Endodermal cell (in vitro differentiated cells): ENCODE data around the gene NR2F2. TPM values are rescaled to one million over a fixed set of nuclear protein-coding genes. Genes with fewer than 3 reads are reported as not detected.

ENCODE experiments used
- DNase-seq: peaks from one replicate; pipeline ENCODE4 v3.0.0-alpha.2; 2017
- H3K27ac ChIP-seq: 2 replicates; pipeline ENCODE4 v1.5.1; 2013; ENCODE audit warnings: mild to moderate bottlenecking, low read depth, low read length, moderate library complexity
- H3K27me3 ChIP-seq: 2 replicates; pipeline ENCODE4 v1.6.1; 2013; ENCODE audit warnings: mild to moderate bottlenecking, low read length, moderate library complexity; ENCODE audit not compliant: insufficient read depth, control insufficient read depth, poor library complexity, severe bottlenecking
- H3K36me3 ChIP-seq: 2 replicates; pipeline ENCODE4 v1.7.0; 2013; ENCODE audit warnings: mild to moderate bottlenecking, low read length, moderate library complexity; ENCODE audit not compliant: control insufficient read depth, insufficient read depth
- H3K4me1 ChIP-seq: one replicate; pipeline ENCODE4 v1.7.0; 2013; ENCODE audit warnings: low read length; ENCODE audit not compliant: control insufficient read depth, insufficient read depth
- H3K4me3 ChIP-seq: 2 replicates; pipeline ENCODE4 v1.5.1; 2013; ENCODE audit warnings: mild to moderate bottlenecking, low read length, moderate library complexity
- H3K9ac ChIP-seq: 2 replicates; pipeline ENCODE4 v1.6.1; 2013; ENCODE audit warnings: mild to moderate bottlenecking, low read length, moderate library complexity; ENCODE audit not compliant: poor library complexity, severe bottlenecking; ENCODE audit errors: extremely low read depth
- H3K9me3 ChIP-seq: 2 replicates; pipeline ENCODE4 v1.6.1; 2013; ENCODE audit warnings: mild to moderate bottlenecking, low read length, moderate library complexity; ENCODE audit not compliant: control insufficient read depth
- H3K27ac Mint-ChIP-seq: 2 replicates; pipeline ENCODE4 v1.8.0; 2020; ENCODE audit warnings: mixed read lengths
- H3K27me3 Mint-ChIP-seq: 2 replicates; pipeline ENCODE4 v1.8.0; 2021; ENCODE audit warnings: mild to moderate bottlenecking, mixed read lengths; ENCODE audit not compliant: insufficient read depth
- H3K36me3 Mint-ChIP-seq: 2 replicates; pipeline ENCODE4 v1.8.0; 2020; ENCODE audit warnings: low read depth, mixed read lengths
- H3K4me1 Mint-ChIP-seq: 2 replicates; pipeline ENCODE4 v1.8.0; 2020; ENCODE audit warnings: mixed read lengths
- H3K4me3 Mint-ChIP-seq: 2 replicates; pipeline ENCODE4 v1.8.0; 2020; ENCODE audit warnings: mild to moderate bottlenecking, moderate library complexity, mixed read lengths
- H3K9me3 Mint-ChIP-seq: 2 replicates; pipeline ENCODE4 v1.8.0; 2020; ENCODE audit warnings: mild to moderate bottlenecking, mixed read lengths
- CTCF ChIP-seq: fragments of 200-600 bp; sonication (generic); conservative IDR thresholded peaks from 2 replicates; pipeline ENCODE4 v1.5.0; 2021; ENCODE audit warnings: antibody characterized with exemption, mild to moderate bottlenecking
- WGBS, 2 experiments: methylation state at CpG; one replicate each; pipeline versions ENCODE4 v1.1.5 to v1.1.7; 2013; ENCODE audit warnings: missing lambda C conversion rate in 2 of 2, mixed read lengths in 1 of 2; ENCODE audit not compliant: insufficient coverage in 1 of 2, insufficient read length in 1 of 2; 5-methylcytosine and 5-hydroxymethylcytosine counted together
- total RNA-seq, 2 donors: library from RNA; stranded (reverse); fragmentation: NEBNext Ultra II Directional in 1 of 2; extraction: Animal tissue kit (Norgen Biotek cat#: 25700) in 1 of 2; gene quantifications; 2 replicates in 1 of 2; 3 replicates in 1 of 2; pipeline ENCODE4 v1.2.1, GENCODE V29; 2021

Gene NR2F2
- total RNA-seq, 2 donors from 2014 or later, result 0.73 to 3.3 TPM

GRCh38 chr15:96294766-96295165 lies 35.7 kb upstream of the NR2F2 start:
- no peak overlapping the region for H3K9ac ChIP-seq
- H3K4me1 Mint-ChIP-seq, result peaks cover 6% of the 10 kb centered on the region
- WGBS, 2 experiments, result 72 to 75% methylated on average over 4 of the region's 4 CpGs
- H3K36me3 ChIP-seq, result no peaks in the 10 kb centered on the region
- no peaks in the 10 kb centered on the region for H3K4me1 ChIP-seq
- H3K27me3 ChIP-seq, result no peaks in the 10 kb centered on the region
- no peaks in the 10 kb centered on the region for H3K36me3 Mint-ChIP-seq
- H3K27ac ChIP-seq, result no peak overlapping the region
- H3K4me3 ChIP-seq, result no peak overlapping the region
- no peaks in the 10 kb centered on the region for H3K27me3 Mint-ChIP-seq
- peaks cover 17% of the 10 kb centered on the region for H3K9me3 Mint-ChIP-seq
- no peak overlapping the region for H3K4me3 Mint-ChIP-seq
- TF ChIP-seq CTCF, result no peak
- H3K9me3 ChIP-seq, result peaks cover 18% of the 10 kb centered on the region
- H3K27ac Mint-ChIP-seq, result no peak overlapping the region
- no peak for DNase-seq

- peaks cover 6% of the 10 kb centered on the region for H3K4me1 Mint-ChIP-seq
- no peaks in the 10 kb centered on the region for H3K36me3 Mint-ChIP-seq
- no peak overlapping the region for H3K4me3 Mint-ChIP-seq
- Histone ChIP-seq H3K9ac (no peak overlapping the region), H3K36me3 (no peaks in the 10 kb centered on the region), H3K4me3 (no peak overlapping the region), H3K9me3 (peaks cover 18% of the 10 kb centered on the region), H3K27me3 (no peaks in the 10 kb centered on the region), H3K27ac (no peak overlapping the region), H3K4me1 (no peaks in the 10 kb centered on the region)
- 92 to 94% methylated on average over 5 to 9 of the region's 9 CpGs for WGBS, 2 experiments
- peaks cover 4% of the 10 kb centered on the region for H3K27me3 Mint-ChIP-seq
- TF ChIP-seq CTCF, result no peak
- DNase-seq, result no peak
- no peak overlapping the region for H3K27ac Mint-ChIP-seq
- peaks cover 17% of the 10 kb centered on the region for H3K9me3 Mint-ChIP-seq
Measured at GRCh38 chr15:96296264-96296663, 34.2 kb upstream of the NR2F2 start.

GRCh38 chr15:96297783-96298182 lies 32.7 kb upstream of the NR2F2 start:
- H3K4me3 Mint-ChIP-seq, result no peak overlapping the region
- H3K4me1 ChIP-seq, result no peaks in the 10 kb centered on the region
- no peak overlapping the region for H3K9ac ChIP-seq
- DNase-seq, result no peak
- H3K4me1 Mint-ChIP-seq, result peaks cover 10% of the 10 kb centered on the region
- no peaks in the 10 kb centered on the region for H3K36me3 Mint-ChIP-seq
- no peak overlapping the region for H3K27ac Mint-ChIP-seq
- peaks cover 4% of the 10 kb centered on the region for H3K27me3 Mint-ChIP-seq
- H3K27me3 ChIP-seq, result no peaks in the 10 kb centered on the region
- peaks cover 18% of the 10 kb centered on the region for H3K9me3 ChIP-seq
- H3K27ac ChIP-seq, result no peak overlapping the region
- H3K9me3 Mint-ChIP-seq, result peaks cover 17% of the 10 kb centered on the region
- no peak for TF ChIP-seq CTCF
- H3K4me3 ChIP-seq, result no peak overlapping the region
- no peaks in the 10 kb centered on the region for H3K36me3 ChIP-seq
- 93 to 100% methylated on average over 2 to 4 of the region's 4 CpGs for WGBS, 2 experiments
